ENCODE results near the gene DYNLT2.

The DYNLT2 gene

DNA sequence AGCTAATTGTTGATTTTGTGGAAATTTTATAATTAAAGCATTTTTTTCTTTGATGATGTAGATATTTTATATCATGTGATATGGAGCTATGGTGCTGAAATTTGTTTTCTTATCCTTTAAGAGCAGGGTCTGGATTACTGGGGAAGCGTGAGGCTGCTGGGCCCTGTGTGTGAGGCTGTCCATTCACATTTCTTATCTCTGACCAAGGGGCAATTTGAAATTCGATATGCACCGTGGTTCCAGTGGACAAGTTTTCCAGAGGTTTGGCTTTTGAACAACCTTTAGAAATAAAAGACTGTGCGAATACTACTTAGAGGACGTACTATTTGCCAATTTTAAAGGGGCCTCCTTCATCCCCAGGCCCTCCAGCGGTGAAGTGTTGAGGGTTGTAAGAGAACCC is 3.8 kb upstream of the DYNLT2 start:
- Histone ChIP-seq H3K4me1 (ENCODE audit: low read depth, poor library complexity, severe bottlenecking) (peaks cover 5% of the 10 kb centered on the region), H4K20me1 (ENCODE audit: insufficient read depth) (no peaks in the 10 kb centered on the region), H3K9ac (no peak overlapping the region), H2AFZ (ENCODE audit: low read depth) (no peak overlapping the region), H3K79me2 (ENCODE audit: insufficient read depth, low read depth) (peaks cover 11% of the 10 kb centered on the region; the same call in 1 of the 2 replicates), H3K4me2 (no peak overlapping the region), H3K27ac (no peak overlapping the region), H3K4me3 (IDR thresholded peaks at IDR 0.05; ENCODE audit: insufficient read depth, low read depth, low read length) (no peak overlapping the region), H3K27me3 (ENCODE audit: insufficient read depth, low read depth) (no peaks in the 10 kb centered on the region), H3K36me3 (ENCODE audit: insufficient read depth) (no peaks in the 10 kb centered on the region)
- TF ChIP-seq, protein P1, sequence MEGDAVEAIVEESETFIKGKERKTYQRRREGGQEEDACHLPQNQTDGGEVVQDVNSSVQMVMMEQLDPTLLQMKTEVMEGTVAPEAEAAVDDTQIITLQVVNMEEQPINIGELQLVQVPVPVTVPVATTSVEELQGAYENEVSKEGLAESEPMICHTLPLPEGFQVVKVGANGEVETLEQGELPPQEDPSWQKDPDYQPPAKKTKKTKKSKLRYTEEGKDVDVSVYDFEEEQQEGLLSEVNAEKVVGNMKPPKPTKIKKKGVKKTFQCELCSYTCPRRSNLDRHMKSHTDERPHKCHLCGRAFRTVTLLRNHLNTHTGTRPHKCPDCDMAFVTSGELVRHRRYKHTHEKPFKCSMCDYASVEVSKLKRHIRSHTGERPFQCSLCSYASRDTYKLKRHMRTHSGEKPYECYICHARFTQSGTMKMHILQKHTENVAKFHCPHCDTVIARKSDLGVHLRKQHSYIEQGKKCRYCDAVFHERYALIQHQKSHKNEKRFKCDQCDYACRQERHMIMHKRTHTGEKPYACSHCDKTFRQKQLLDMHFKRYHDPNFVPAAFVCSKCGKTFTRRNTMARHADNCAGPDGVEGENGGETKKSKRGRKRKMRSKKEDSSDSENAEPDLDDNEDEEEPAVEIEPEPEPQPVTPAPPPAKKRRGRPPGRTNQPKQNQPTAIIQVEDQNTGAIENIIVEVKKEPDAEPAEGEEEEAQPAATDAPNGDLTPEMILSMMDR (conservative IDR thresholded peaks at IDR 0.05; ENCODE audit: low read depth, low read length): no peak

DNA sequence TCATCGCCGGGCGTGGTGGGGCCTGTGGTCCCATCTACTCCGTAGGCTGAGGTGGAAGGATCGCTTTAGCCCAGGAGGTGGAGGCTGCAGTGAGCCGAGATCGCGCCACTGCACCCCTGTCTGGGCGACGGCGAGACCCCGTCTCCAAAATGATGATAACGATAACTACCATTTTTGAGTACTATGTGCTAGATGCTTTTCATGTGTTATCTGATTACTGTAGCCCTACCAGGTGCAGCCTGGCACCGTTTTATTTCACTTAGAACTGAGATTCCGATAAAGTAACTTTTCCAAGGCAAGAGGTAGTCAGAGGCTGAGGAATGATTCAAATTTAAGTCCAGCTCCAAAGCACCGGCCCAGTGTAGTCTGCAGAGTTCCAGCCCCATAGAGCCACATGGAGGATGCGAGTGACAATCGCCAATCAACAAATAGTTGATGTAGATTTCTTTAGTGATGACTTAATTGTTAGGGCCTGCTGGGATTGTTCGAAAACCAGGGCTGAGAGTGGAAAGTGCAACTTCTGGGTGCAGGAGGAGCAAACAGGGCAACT is 777 bp upstream of the DYNLT2 start:
- peaks cover 16% of the 10 kb centered on the region; the same call in 1 of the 2 replicates for H3K79me2 ChIP-seq (ENCODE audit: insufficient read depth, low read depth)
- peak overlapping the region; percentile 88 for H3K27ac ChIP-seq
- TF ChIP-seq, protein P1 (conservative IDR thresholded peaks at IDR 0.05; ENCODE audit: low read depth, low read length): no peak
- H3K27me3 ChIP-seq (ENCODE audit: insufficient read depth, low read depth): no peaks in the 10 kb centered on the region
- H3K4me3 ChIP-seq (IDR thresholded peaks at IDR 0.05; ENCODE audit: insufficient read depth, low read depth, low read length): no peak overlapping the region
- no peaks in the 10 kb centered on the region for H4K20me1 ChIP-seq (ENCODE audit: insufficient read depth)
- H3K4me1 ChIP-seq (ENCODE audit: low read depth, poor library complexity, severe bottlenecking): peaks cover 8% of the 10 kb centered on the region
- H3K9ac ChIP-seq: peak overlapping the region; percentile 95
- peak overlapping the region; percentile 60 for H2AFZ ChIP-seq (ENCODE audit: low read depth)
- no peaks in the 10 kb centered on the region for H3K36me3 ChIP-seq (ENCODE audit: insufficient read depth)
- peak overlapping the region; percentile 59 for H3K4me2 ChIP-seq

GRCh38 chr6:169746556-169746955 is 4.8 kb downstream of the DYNLT2 start:
- H3K9ac ChIP-seq: no peak overlapping the region
- peaks cover 16% of the 10 kb centered on the region; the same call in 1 of the 2 replicates for H3K79me2 ChIP-seq (ENCODE audit: insufficient read depth, low read depth)
- no peaks in the 10 kb centered on the region for H3K36me3 ChIP-seq (ENCODE audit: insufficient read depth)
- no peak overlapping the region for H3K27ac ChIP-seq
- peaks cover 8% of the 10 kb centered on the region for H3K4me1 ChIP-seq (ENCODE audit: low read depth, poor library complexity, severe bottlenecking)
- H2AFZ ChIP-seq (ENCODE audit: low read depth): no peak overlapping the region
- no peak overlapping the region for H3K4me3 ChIP-seq (IDR thresholded peaks at IDR 0.05; ENCODE audit: insufficient read depth, low read depth, low read length)
- no peaks in the 10 kb centered on the region for H4K20me1 ChIP-seq (ENCODE audit: insufficient read depth)
- H3K4me2 ChIP-seq: no peak overlapping the region
- TF ChIP-seq, protein P1 (conservative IDR thresholded peaks at IDR 0.05; ENCODE audit: low read depth, low read length): no peak
- no peaks in the 10 kb centered on the region for H3K27me3 ChIP-seq (ENCODE audit: insufficient read depth, low read depth)

DNA sequence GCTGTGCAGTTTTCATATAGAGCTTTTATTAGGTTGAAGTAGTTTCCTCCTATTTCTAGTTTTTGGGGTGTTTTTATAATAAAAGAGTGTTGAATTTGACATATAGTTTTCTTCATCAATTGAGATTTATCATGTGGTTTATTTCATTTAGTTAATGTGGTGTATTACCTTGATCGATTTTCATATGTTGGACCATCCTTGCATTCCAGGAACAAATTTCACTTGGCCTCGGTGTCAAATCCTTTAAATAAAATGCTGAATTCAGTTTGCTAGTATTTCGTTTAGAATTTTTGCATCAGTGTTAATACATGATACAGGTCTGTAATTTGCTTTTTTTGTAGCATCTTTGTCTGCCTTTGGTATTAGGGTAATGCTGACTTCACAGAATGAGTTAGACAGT is 6.0 kb downstream of the DYNLT2 start:
- Histone ChIP-seq H4K20me1 (ENCODE audit: insufficient read depth) (no peaks in the 10 kb centered on the region), H3K79me2 (ENCODE audit: insufficient read depth, low read depth) (peaks cover 8% of the 10 kb centered on the region; the same call in 1 of the 2 replicates), H3K27ac (no peak overlapping the region), H3K36me3 (ENCODE audit: insufficient read depth) (no peaks in the 10 kb centered on the region), H3K4me1 (ENCODE audit: low read depth, poor library complexity, severe bottlenecking) (peaks cover 6% of the 10 kb centered on the region), H2AFZ (ENCODE audit: low read depth) (no peak overlapping the region), H3K27me3 (ENCODE audit: insufficient read depth, low read depth) (no peaks in the 10 kb centered on the region), H3K4me3 (IDR thresholded peaks at IDR 0.05; ENCODE audit: insufficient read depth, low read depth, low read length) (no peak overlapping the region), H3K4me2 (no peak overlapping the region), H3K9ac (no peak overlapping the region)
- TF ChIP-seq, protein P1 (conservative IDR thresholded peaks at IDR 0.05; ENCODE audit: low read depth, low read length): no peak

Data from KMS-11 (cell line).